ENCODE results near the gene ANKS1A. TPM values are rescaled to one million over a fixed set of nuclear protein-coding genes. Genes with fewer than 3 reads are reported as not detected.

The ANKS1A gene
- total RNA-seq, 1 experiment from 2014 or later: 26.5 TPM

DNA sequence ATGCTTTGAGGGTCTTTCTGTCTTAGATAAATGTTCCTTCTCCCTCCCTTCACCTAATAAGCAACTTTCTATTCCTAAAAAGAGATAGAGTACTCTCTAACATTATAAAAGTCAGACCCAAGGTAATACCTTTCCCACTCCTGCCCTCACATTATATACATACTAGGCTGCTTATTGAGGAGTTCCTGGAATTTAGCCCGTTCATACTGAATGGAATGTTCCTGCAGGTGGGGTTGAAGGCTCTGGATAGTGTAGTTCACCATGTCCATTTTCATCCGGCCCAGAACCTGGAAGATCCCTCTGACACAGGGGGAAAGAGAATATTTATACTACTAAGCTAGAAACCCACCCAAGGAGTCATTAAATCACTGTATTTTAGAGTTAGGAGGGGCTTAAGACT is 231.7 kb downstream of the ANKS1A start:
- no peak overlapping the region for H3K23ac ChIP-seq (ENCODE audit: insufficient read length, low read depth, low read length)
- TF ChIP-seq, protein P1, sequence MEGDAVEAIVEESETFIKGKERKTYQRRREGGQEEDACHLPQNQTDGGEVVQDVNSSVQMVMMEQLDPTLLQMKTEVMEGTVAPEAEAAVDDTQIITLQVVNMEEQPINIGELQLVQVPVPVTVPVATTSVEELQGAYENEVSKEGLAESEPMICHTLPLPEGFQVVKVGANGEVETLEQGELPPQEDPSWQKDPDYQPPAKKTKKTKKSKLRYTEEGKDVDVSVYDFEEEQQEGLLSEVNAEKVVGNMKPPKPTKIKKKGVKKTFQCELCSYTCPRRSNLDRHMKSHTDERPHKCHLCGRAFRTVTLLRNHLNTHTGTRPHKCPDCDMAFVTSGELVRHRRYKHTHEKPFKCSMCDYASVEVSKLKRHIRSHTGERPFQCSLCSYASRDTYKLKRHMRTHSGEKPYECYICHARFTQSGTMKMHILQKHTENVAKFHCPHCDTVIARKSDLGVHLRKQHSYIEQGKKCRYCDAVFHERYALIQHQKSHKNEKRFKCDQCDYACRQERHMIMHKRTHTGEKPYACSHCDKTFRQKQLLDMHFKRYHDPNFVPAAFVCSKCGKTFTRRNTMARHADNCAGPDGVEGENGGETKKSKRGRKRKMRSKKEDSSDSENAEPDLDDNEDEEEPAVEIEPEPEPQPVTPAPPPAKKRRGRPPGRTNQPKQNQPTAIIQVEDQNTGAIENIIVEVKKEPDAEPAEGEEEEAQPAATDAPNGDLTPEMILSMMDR (conservative IDR thresholded peaks at IDR 0.05): no peak
- no peak overlapping the region for H3K9ac ChIP-seq (ENCODE audit: extremely low read depth, insufficient read length, low read length)
- H2BK5ac ChIP-seq (ENCODE audit: insufficient read length, low read length): no peak overlapping the region
- no peak for DNase-seq
- H2AFZ ChIP-seq (ENCODE audit: low read length): no peak overlapping the region
- H2BK15ac ChIP-seq (ENCODE audit: low read depth, low read length): no peak overlapping the region
- no peak overlapping the region for H3K4me2 ChIP-seq (ENCODE audit: insufficient read depth, insufficient read length, low read length)
- peaks cover 2 to 4% of the 10 kb centered on the region in 2 experiments; a peak in 2 of 5 replicates for H3K9me3 Mint-ChIP-seq
- no peaks in the 10 kb centered on the region for H4K20me1 ChIP-seq (ENCODE audit: control insufficient read depth, insufficient read depth, insufficient read length)
- H3K56ac ChIP-seq (ENCODE audit: insufficient read length, low read depth, low read length): no peak overlapping the region
- no peaks in the 10 kb centered on the region for H3K4me1 Mint-ChIP-seq
- no peaks in the 10 kb centered on the region for H3K4me1 ChIP-seq (ENCODE audit: insufficient read depth, low read length)
- H4K5ac ChIP-seq (ENCODE audit: insufficient read length, low read depth, low read length): no peak overlapping the region
- no peaks in the 10 kb centered on the region for H3K27me3 ChIP-seq (ENCODE audit: insufficient read depth, low read length)
- H3K27ac Mint-ChIP-seq: no peak overlapping the region
- H3K79me1 ChIP-seq (ENCODE audit: insufficient read depth, low read depth, low read length, poor library complexity, severe bottlenecking): no peaks in the 10 kb centered on the region
- no peak overlapping the region for H2BK20ac ChIP-seq (ENCODE audit: low read depth, low read length, poor library complexity, severe bottlenecking)
- no peak overlapping the region for H2AK5ac ChIP-seq (ENCODE audit: insufficient read length, low read length)
- H3K9me3 ChIP-seq (ENCODE audit: control insufficient read depth, low read depth, low read length): no peaks in the 10 kb centered on the region
- no peak overlapping the region for H2BK120ac ChIP-seq (ENCODE audit: low read depth, low read length, poor library complexity, severe bottlenecking)
- H3K4ac ChIP-seq (ENCODE audit: low read depth, low read length): no peak overlapping the region
- H3K36me3 Mint-ChIP-seq (ENCODE audit: insufficient read depth in 1 of 3, low read depth in 3 of 3): peaks cover 0 to 4% (median 0%) of the 10 kb centered on the region in 3 experiments; a peak in 1 of 7 replicates
- no peak overlapping the region for H3T11ph ChIP-seq (ENCODE audit: low read length)
- H3K27me3 Mint-ChIP-seq (ENCODE audit: low read depth): peaks cover 1% of the 10 kb centered on the region; the same call in 1 of the 2 replicates
- no peak overlapping the region for H2BK12ac ChIP-seq (ENCODE audit: insufficient read length, low read depth, low read length)
- no CpG with 5 or more reads among the region's 2 CpGs for WGBS (ENCODE audit: extremely low coverage, insufficient read length, low lambda C conversion rate)
- no peak overlapping the region for H3K18ac ChIP-seq (ENCODE audit: insufficient read length, low read depth, low read length)
- H4K91ac ChIP-seq (ENCODE audit: insufficient read length, low read depth, low read length): no peak overlapping the region
- H3K79me2 ChIP-seq (ENCODE audit: insufficient read depth, low read length): 0 out of 2 replicates have a peak, but pooled peaks cover 1% of the 10 kb centered on the region
- H3K14ac ChIP-seq (ENCODE audit: insufficient read depth, low read length): no peak overlapping the region
- no peaks in the 10 kb centered on the region for H3K23me2 ChIP-seq (ENCODE audit: insufficient read length, low read depth, low read length, poor library complexity, severe bottlenecking)
- no peak overlapping the region for H4K8ac ChIP-seq (replicated peaks; ENCODE audit: insufficient read length, low read depth, low read length)
- no peak overlapping the region for H3K4me3 Mint-ChIP-seq
- no peak overlapping the region for H3K27ac ChIP-seq (ENCODE audit: insufficient read length, low read depth, low read length)

Data from H9 (cell line).